ENCODE data around the gene SORCS3.

The SORCS3 gene

DNA sequence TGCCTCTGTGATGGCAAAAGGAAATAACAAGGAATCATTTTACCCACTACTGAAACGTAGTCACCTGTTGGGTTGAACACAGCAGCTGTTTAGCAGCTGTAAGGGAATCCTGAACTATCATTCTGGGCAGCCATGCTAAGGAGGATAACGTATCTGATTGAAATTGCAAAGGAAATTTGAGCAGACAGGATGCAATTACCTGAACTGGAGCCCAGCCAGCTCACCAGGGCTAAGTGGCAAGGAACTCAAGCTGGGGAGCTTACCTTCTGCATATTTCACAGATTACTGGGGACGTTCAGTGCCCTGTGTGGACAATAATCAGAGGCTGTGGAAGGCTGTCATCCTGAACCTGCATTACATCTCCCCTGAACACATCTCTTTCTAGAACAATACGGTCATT, 650.5 kb downstream of the SORCS3 start:
- no peaks in the 10 kb centered on the region for H4K20me1 ChIP-seq (ENCODE audit: insufficient read depth, low read length)
- TF ChIP-seq EZH2 (optimal IDR thresholded peaks at IDR 0.05; ENCODE audit: low read depth, low read length) = no peak
- no peak for TF ChIP-seq EZH2phosphoT487 (IDR thresholded peaks at IDR 0.05; ENCODE audit: low read length)
- TF ChIP-seq, protein P1, sequence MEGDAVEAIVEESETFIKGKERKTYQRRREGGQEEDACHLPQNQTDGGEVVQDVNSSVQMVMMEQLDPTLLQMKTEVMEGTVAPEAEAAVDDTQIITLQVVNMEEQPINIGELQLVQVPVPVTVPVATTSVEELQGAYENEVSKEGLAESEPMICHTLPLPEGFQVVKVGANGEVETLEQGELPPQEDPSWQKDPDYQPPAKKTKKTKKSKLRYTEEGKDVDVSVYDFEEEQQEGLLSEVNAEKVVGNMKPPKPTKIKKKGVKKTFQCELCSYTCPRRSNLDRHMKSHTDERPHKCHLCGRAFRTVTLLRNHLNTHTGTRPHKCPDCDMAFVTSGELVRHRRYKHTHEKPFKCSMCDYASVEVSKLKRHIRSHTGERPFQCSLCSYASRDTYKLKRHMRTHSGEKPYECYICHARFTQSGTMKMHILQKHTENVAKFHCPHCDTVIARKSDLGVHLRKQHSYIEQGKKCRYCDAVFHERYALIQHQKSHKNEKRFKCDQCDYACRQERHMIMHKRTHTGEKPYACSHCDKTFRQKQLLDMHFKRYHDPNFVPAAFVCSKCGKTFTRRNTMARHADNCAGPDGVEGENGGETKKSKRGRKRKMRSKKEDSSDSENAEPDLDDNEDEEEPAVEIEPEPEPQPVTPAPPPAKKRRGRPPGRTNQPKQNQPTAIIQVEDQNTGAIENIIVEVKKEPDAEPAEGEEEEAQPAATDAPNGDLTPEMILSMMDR (IDR thresholded peaks at IDR 0.05; ENCODE audit: low read length) = no peak

GRCh38 chr10:105292236-105292635, 651.1 kb downstream of the SORCS3 start:
- H3K9ac ChIP-seq (ENCODE audit: low read length) = no peak overlapping the region
- no peaks in the 10 kb centered on the region for H3K9me3 ChIP-seq (replicated peaks; ENCODE audit: insufficient read depth, low read length)
- no peaks in the 10 kb centered on the region for H3K79me2 ChIP-seq (ENCODE audit: low read length)
- no peak for DNase-seq
- no peaks in the 10 kb centered on the region for H3K9me2 ChIP-seq (replicated peaks; ENCODE audit: insufficient read depth, low read length)
- no peaks in the 10 kb centered on the region for H3K36me3 ChIP-seq (replicated peaks; ENCODE audit: insufficient read depth, low read length)
- H3F3A ChIP-seq (ENCODE audit: insufficient read depth, low read length) = no peaks in the 10 kb centered on the region
- no peaks in the 10 kb centered on the region for H4K20me1 ChIP-seq (ENCODE audit: insufficient read depth, low read length)
- H3K4me1 ChIP-seq (ENCODE audit: low read length) = no peaks in the 10 kb centered on the region
- H3K4me2 ChIP-seq (ENCODE audit: low read depth, low read length) = no peak overlapping the region
- no peak overlapping the region for H3K27ac ChIP-seq (ENCODE audit: low read length)
- no peak overlapping the region for H3K4me3 ChIP-seq (ENCODE audit: low read length)
- H2AFZ ChIP-seq (ENCODE audit: low read length) = no peak overlapping the region
- TF ChIP-seq EZH2phosphoT487 (IDR thresholded peaks at IDR 0.05; ENCODE audit: low read length) (no peak), EZH2 (optimal IDR thresholded peaks at IDR 0.05; ENCODE audit: low read depth, low read length) (no peak)
- TF ChIP-seq, protein P1 (IDR thresholded peaks at IDR 0.05; ENCODE audit: low read length) = no peak
- H3K27me3 ChIP-seq (replicated peaks; ENCODE audit: insufficient read depth, low read length) = no peaks in the 10 kb centered on the region

More for the DNA sequence above, 650.5 kb downstream of the SORCS3 start:
- DNase-seq = no peak
- Histone ChIP-seq H3K79me2 (ENCODE audit: low read length) (no peaks in the 10 kb centered on the region), H3K27me3 (replicated peaks; ENCODE audit: insufficient read depth, low read length) (no peaks in the 10 kb centered on the region), H3K4me1 (ENCODE audit: low read length) (no peaks in the 10 kb centered on the region), H3K9me3 (replicated peaks; ENCODE audit: insufficient read depth, low read length) (no peaks in the 10 kb centered on the region), H2AFZ (ENCODE audit: low read length) (no peak overlapping the region), H3K36me3 (replicated peaks; ENCODE audit: insufficient read depth, low read length) (no peaks in the 10 kb centered on the region), H3K4me2 (ENCODE audit: low read depth, low read length) (no peak overlapping the region), H3K27ac (ENCODE audit: low read length) (no peak overlapping the region), H3K9me2 (replicated peaks; ENCODE audit: insufficient read depth, low read length) (no peaks in the 10 kb centered on the region), H3F3A (ENCODE audit: insufficient read depth, low read length) (no peaks in the 10 kb centered on the region), H3K9ac (ENCODE audit: low read length) (no peak overlapping the region), H3K4me3 (ENCODE audit: low read length) (no peak overlapping the region)

Measured in MM.1S (cell line).